ENCODE measurements around the gene SLC5A12. TPM values are rescaled to one million over a fixed set of nuclear protein-coding genes. Genes with fewer than 3 reads are reported as not detected.

The SLC5A12 gene, protein sequence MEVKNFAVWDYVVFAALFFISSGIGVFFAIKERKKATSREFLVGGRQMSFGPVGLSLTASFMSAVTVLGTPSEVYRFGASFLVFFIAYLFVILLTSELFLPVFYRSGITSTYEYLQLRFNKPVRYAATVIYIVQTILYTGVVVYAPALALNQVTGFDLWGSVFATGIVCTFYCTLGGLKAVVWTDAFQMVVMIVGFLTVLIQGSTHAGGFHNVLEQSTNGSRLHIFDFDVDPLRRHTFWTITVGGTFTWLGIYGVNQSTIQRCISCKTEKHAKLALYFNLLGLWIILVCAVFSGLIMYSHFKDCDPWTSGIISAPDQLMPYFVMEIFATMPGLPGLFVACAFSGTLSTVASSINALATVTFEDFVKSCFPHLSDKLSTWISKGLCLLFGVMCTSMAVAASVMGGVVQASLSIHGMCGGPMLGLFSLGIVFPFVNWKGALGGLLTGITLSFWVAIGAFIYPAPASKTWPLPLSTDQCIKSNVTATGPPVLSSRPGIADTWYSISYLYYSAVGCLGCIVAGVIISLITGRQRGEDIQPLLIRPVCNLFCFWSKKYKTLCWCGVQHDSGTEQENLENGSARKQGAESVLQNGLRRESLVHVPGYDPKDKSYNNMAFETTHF
- not detected for total RNA-seq

DNA sequence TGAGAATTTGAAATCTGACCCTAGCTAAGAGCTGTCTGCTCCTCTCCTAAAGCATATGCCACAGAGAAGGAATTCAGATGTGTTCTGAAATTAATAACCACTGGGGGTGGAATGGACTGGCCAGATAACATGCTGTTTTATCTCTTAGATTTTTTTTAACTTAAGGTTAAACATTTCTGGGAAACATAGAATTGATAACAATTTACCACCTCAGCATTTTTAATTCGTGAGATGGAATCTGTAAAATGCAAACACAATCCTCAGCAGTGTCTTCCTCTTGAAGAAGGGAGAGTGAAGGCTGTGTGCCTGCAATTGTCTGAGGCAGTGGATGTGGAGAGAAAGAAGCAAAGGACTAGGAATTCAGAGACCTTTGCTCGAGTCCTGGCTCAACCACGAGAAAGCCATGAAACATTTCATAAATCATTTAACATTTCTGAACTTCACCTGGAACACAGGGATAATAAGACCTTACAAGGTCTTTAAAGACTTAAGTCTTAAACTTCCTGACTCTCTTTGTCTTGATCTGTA, at the start of gene SLC5A12:
SLC5A12 (minus strand) TSS at position 113 of the 528 bp plus-strand sequence. CDS start 346 bp downstream, outside the sequence.
- Mint-ChIP-seq H3K36me3 (ENCODE audit: low read depth) (no peaks in the 10 kb centered on the region), H3K27me3 (no peaks in the 10 kb centered on the region)

DNA sequence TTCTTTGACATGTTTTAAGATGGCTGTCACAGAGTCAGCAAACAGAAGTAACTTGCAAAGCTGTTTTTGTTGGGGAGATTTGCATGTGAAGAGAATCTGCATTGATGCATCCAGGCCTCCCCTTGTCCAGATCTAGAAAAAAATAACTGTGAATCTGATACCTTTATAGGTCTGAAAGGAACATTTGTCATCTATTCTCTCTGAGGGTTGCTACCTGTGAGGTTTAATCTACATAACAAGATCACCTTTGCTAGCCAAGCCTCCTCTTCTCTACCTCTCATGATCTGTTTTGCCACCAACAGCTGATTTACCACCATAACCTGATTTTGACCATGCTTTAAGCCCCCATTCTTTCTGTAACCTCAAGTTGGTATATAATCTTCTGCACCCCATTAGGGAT, 47.2 kb upstream of the SLC5A12 start:
- Mint-ChIP-seq H3K4me1 (no peaks in the 10 kb centered on the region), H3K27ac (no peak overlapping the region), H3K36me3 (ENCODE audit: low read depth) (no peaks in the 10 kb centered on the region), H3K27me3 (no peaks in the 10 kb centered on the region), H3K4me3 (no peak overlapping the region), H3K9me3 (no peaks in the 10 kb centered on the region)
- ChIA-PET CTCF (no interaction called here), POLR2A (no interaction called here)
- no peak for DNase-seq

More for the DNA sequence above, at the start of gene SLC5A12:
- H3K9me3 Mint-ChIP-seq = peaks cover 3% of the 10 kb centered on the region
- H3K27ac Mint-ChIP-seq = no peak within 1 kb of the TSS
- ChIA-PET CTCF (no interaction called here), POLR2A (no interaction called here)
- H3K4me3 Mint-ChIP-seq = no peak within 1 kb of the TSS
- H3K4me1 Mint-ChIP-seq = no peaks in the 10 kb centered on the region
- no peak for DNase-seq

DNA sequence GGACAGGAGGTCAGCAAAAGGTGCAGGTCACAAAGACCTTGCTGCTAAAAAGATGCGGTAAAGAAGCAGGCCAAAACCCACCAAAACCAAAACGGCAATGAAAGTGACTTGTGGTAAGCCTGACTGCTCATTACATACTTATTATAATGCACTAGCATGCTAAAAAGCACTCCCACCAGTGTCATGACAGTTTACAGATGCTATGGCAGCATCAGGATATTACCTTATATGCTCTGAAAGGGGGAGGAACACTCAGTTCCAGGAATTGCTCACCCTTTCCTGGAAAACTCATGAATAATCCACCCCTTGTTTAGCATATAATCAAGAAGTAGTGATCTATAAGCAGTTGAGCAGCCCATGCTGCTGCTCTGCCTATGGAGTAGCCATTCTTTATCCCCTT, 45.2 kb upstream of the SLC5A12 start:
- no peak overlapping the region for H3K4me3 Mint-ChIP-seq
- ChIA-PET CTCF (no interaction called here), POLR2A (no interaction called here)
- no peaks in the 10 kb centered on the region for H3K9me3 Mint-ChIP-seq
- no peak overlapping the region for H3K27ac Mint-ChIP-seq
- H3K4me1 Mint-ChIP-seq = no peaks in the 10 kb centered on the region
- no peaks in the 10 kb centered on the region for H3K36me3 Mint-ChIP-seq (ENCODE audit: low read depth)
- no peak for DNase-seq
- no peaks in the 10 kb centered on the region for H3K27me3 Mint-ChIP-seq

DNA sequence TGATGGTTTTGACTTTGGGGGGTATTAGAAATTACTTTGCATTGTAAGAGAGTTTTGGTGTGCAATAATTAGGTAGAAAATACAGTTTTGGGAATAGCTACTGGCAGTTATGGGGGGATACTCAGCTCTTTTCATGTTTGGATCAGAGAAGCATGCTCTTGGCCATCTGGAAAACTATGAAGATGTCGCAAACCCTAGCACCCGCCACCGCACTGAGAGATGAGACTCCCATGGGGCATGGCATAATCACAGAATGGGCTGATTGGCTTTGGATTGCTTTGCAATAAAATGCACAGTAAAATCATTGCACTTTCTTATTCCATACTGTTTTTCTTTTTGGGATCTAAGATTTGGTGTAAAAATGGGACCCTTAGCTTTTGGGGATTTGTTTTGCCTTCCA, 43.5 kb upstream of the SLC5A12 start:
- Mint-ChIP-seq H3K27ac (no peak overlapping the region), H3K4me3 (no peak overlapping the region), H3K9me3 (no peaks in the 10 kb centered on the region), H3K4me1 (no peaks in the 10 kb centered on the region), H3K36me3 (ENCODE audit: low read depth) (no peaks in the 10 kb centered on the region), H3K27me3 (no peaks in the 10 kb centered on the region)
- ChIA-PET POLR2A (no interaction called here), CTCF (no interaction called here)
- no peak for DNase-seq

DNA sequence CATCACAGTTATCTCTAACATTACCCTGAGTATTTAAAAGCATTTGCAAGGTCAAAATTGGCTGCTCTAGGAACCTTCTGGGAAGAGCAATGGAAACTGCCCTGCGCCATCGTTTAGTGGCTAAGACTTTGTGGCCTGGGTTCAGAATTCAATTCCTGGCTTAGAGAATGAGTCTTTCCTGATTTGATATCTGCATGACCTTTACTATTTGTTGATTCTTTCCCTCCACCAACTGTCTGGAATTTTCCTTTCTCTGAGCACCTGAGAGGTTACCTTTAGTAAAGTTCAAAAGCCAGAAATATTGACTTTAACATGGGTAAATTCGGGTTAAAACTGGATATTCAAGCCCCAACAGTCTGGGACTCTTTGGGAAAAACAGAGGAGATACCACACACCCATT, 43.0 kb upstream of the SLC5A12 start:
- Mint-ChIP-seq H3K27me3 (no peaks in the 10 kb centered on the region), H3K36me3 (ENCODE audit: low read depth) (no peaks in the 10 kb centered on the region), H3K4me3 (no peak overlapping the region), H3K4me1 (no peaks in the 10 kb centered on the region), H3K9me3 (no peaks in the 10 kb centered on the region), H3K27ac (no peak overlapping the region)
- ChIA-PET POLR2A (no interaction called here), CTCF (no interaction called here)
- DNase-seq = no peak

DNA sequence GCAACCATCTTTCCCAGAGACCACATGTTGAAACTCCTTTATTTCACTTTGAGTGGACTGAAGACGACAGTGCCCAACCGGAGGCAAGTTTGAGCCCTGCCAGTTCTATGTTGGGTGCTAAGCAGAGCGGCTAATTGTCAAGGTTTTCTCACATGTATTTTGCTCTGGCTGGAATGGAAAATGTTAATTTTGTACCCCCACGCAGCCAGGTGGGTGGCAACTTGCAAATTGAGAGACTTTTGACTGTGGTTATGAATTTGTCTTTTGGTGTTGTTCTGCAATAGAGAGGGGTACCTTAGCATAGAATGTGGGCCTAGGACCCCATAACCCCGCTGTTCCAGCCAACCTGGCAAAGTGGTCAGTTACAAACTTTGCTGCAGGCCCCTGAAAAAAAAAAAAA, 42.5 kb upstream of the SLC5A12 start:
- no peak for DNase-seq
- Mint-ChIP-seq H3K27me3 (no peaks in the 10 kb centered on the region), H3K27ac (no peak overlapping the region), H3K9me3 (no peaks in the 10 kb centered on the region), H3K4me1 (no peaks in the 10 kb centered on the region), H3K4me3 (no peak overlapping the region), H3K36me3 (ENCODE audit: low read depth) (no peaks in the 10 kb centered on the region)
- POLR2A ChIA-PET = no interaction called here
- CTCF ChIA-PET = no interaction called here

DNA sequence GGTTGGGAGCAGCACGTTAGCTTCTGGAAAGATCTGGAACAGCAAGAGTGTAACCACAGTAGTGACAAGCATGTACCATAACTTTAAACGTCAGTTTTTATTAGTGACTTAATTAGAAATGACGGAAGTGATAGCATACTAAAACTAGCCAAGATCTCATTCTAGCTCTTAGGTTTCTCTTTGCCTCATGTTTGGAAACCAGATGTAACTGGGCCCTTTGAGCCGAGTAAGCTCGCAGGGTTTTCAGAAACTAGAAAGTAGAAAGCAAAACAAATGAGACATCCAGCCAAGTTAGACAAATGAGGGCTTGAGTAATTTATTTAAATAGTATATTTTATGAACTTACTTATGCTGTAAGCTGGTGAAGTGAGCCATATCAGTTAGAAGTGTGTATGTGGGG, 40.2 kb upstream of the SLC5A12 start:
- Mint-ChIP-seq H3K4me1 (no peaks in the 10 kb centered on the region), H3K27ac (no peak overlapping the region), H3K27me3 (no peaks in the 10 kb centered on the region), H3K9me3 (no peaks in the 10 kb centered on the region), H3K4me3 (no peak overlapping the region), H3K36me3 (ENCODE audit: low read depth) (no peaks in the 10 kb centered on the region)
- CTCF ChIA-PET = no interaction called here
- POLR2A ChIA-PET = no interaction called here
- no peak for DNase-seq

DNA sequence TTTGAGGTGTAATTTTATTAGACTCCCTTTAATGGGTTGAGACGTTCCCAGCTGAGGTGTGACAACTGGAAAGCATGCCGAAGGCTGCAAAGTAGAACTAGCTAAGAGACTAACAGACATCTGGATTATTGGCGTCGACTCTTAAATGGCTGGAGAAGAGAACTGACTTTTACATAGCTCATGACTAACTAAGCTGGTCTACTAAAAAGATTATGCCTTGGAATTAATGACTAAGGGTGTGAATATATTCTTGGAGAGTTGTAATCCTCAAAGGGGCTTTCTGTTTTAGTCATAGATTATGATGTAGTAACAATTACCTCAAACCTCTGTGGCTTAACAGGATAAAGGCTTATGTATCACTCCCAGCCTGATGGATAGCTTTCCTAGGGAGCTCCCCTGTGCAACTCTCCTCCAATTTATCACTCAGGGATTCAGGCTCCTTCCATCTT, 39.5 kb upstream of the SLC5A12 start:
- Mint-ChIP-seq H3K4me3 (no peak overlapping the region), H3K27ac (no peak overlapping the region), H3K36me3 (ENCODE audit: low read depth) (no peaks in the 10 kb centered on the region), H3K27me3 (no peaks in the 10 kb centered on the region), H3K4me1 (no peaks in the 10 kb centered on the region), H3K9me3 (peaks cover 3% of the 10 kb centered on the region)
- POLR2A ChIA-PET = no interaction called here
- no peak for DNase-seq
- CTCF ChIA-PET = no interaction called here

DNA sequence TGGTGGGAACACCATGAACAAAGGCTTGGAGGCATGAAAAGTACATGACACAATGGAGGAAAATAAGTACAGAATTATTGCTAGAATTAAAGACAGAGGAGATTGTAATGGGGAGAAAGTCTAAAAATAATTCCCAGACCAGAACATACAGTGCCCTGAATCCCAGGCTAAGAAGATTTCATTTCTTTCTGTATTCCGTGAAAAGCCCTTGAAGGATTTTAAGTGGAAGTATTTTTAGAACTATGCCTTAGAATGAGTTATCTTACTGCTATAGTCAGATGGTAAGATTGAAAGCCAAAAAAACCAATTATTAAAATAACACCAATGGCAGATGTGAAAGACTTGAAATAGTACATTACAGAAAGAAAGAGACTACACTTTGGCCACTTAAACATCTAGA, 36.1 kb upstream of the SLC5A12 start:
- H3K9me3 Mint-ChIP-seq = peaks cover 3% of the 10 kb centered on the region
- no peak for DNase-seq
- no peaks in the 10 kb centered on the region for H3K36me3 Mint-ChIP-seq (ENCODE audit: low read depth)
- no peak overlapping the region for H3K4me3 Mint-ChIP-seq
- CTCF ChIA-PET = interaction anchor here (1.9 kb wide), 1 partner anchor 728 kb away, joined by 4 read pairs; no protein-coding TSS in a partner anchor
- no peaks in the 10 kb centered on the region for H3K27me3 Mint-ChIP-seq
- H3K4me1 Mint-ChIP-seq = no peaks in the 10 kb centered on the region
- POLR2A ChIA-PET = no interaction called here
- no peak overlapping the region for H3K27ac Mint-ChIP-seq

DNA sequence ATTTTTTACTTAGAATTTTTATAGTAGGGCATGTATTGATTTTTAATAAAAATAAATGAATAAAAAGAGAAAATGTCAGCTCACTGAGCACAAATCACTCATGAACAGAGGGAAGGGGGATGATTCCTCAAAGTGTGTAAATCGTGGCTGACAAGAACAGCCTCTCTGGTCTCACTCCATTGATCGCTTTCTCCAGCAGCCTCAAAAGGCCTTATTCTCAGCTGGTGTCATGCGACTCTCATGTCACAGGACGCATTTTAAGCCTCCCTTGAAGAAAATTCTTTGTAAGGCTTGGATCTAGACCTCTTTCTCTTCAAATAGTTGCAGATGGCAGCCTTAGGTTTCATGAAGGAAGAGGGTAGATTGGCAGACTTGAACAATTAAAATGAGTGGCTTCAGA, 33.9 kb upstream of the SLC5A12 start:
- Mint-ChIP-seq H3K9me3 (peaks cover 3% of the 10 kb centered on the region), H3K4me3 (no peak overlapping the region), H3K27ac (no peak overlapping the region), H3K4me1 (no peaks in the 10 kb centered on the region), H3K27me3 (no peaks in the 10 kb centered on the region), H3K36me3 (ENCODE audit: low read depth) (no peaks in the 10 kb centered on the region)
- ChIA-PET POLR2A (no interaction called here), CTCF (no interaction called here)
- no peak for DNase-seq

DNA sequence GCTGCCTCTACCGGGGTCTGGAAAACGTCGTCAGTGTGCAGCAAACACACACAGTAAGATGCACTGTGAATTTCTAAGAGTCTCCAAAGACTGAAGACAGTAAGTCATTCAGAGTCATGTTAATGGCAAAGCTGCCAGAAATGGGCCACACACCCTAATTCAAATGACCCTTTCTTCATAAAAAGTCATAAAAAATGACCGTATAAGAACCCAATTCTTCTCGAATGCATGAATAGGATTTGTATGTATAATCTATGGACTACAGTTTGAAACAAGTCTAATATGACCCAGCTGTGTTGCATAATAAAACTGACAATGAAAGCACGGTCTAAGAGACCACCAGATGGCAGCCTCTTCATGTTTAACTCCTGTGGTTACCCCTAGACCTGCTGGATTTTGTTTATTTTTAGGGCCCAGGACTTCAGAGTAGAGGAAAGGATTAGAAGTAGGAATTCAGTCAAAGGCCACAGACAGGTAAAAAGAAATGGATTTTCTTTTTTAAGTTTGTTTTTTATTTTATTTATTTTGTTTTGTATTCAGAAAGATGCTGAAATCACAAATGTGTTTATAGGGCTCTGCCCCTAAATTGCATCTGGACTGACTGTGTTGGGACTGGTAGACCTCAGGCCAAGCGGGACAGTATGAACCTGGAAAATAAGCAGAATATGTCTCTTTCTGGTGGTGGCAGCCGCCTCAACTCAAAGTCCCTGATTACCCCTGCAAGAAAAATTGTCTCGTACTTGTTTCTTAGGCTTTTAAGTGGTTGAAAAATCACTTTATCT, 32.1 kb upstream of the SLC5A12 start:
- Mint-ChIP-seq H3K4me3 (no peak overlapping the region), H3K36me3 (ENCODE audit: low read depth) (no peaks in the 10 kb centered on the region), H3K9me3 (peaks cover 3% of the 10 kb centered on the region), H3K27me3 (no peaks in the 10 kb centered on the region), H3K27ac (no peak overlapping the region), H3K4me1 (no peaks in the 10 kb centered on the region)
- ChIA-PET CTCF (interaction anchor here (0.7 kb wide), 1 partner anchor 1346 kb away, joined by 3 read pairs; no protein-coding TSS in a partner anchor), POLR2A (no interaction called here)
- DNase-seq = no peak

DNA sequence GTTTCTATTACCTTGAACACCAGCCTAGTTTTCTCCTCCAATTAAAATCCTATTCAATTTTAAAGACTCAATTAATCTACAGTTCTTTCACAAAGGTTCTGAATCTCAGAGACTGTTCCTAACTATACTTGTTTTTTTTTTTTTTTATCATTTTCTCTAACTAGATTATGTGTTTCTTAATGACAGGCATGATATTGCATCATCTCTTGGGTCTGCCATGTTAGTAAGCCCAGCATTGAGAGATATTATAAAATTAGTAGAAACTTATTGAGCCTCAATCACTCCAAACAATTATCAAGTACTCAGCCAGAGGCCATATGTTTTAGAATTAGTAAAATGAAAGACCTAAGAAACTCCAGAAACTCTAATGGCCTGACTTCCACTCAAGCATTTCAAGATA, 28.1 kb upstream of the SLC5A12 start:
- DNase-seq = no peak
- Mint-ChIP-seq H3K36me3 (ENCODE audit: low read depth) (no peaks in the 10 kb centered on the region), H3K9me3 (no peaks in the 10 kb centered on the region), H3K4me1 (no peaks in the 10 kb centered on the region), H3K4me3 (no peak overlapping the region), H3K27me3 (no peaks in the 10 kb centered on the region), H3K27ac (no peak overlapping the region)
- CTCF ChIA-PET = no interaction called here
- POLR2A ChIA-PET = no interaction called here

DNA sequence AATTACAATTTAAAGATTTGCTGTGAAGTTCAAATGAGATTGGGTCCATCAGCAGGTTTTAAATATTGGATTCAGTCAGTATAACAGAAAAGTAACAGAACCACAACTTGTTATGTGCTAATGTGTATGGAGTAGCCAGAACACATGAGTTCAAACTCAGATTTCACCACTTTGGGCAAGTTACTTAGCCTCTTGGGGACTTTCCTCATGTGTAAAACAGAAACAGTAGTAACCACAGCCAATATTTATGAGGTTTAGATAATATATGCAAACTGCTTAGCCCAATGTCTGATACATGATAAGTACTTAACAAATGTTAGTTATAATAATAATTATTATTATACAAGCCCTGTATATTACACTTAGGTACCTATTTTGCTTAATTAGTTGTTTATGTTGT, 21.8 kb upstream of the SLC5A12 start:
- ChIA-PET CTCF (no interaction called here), POLR2A (no interaction called here)
- DNase-seq = no peak
- Mint-ChIP-seq H3K27me3 (no peaks in the 10 kb centered on the region), H3K4me1 (no peaks in the 10 kb centered on the region), H3K4me3 (no peak overlapping the region), H3K27ac (no peak overlapping the region), H3K9me3 (peaks cover 6% of the 10 kb centered on the region), H3K36me3 (ENCODE audit: low read depth) (no peaks in the 10 kb centered on the region)

Measured in activated CD4-positive, alpha-beta T cell treated with anti-CD3 and anti-CD28 coated beads, Interleukin-2, amount 10 ng/mL, durations not matched to agents 7 days and 5 days (primary cell).